Mammary epithelial cell (primary cell): Measurements from ENCODE around the gene DNAJC6.

Experiments used
- EZH2 ChIP-seq: IDR thresholded peaks from 2 replicates; pipeline ENCODE4 v1.6.1; 2012; ENCODE audit warnings: low read length, inconsistent platforms, borderline replicate concordance
- TF ChIP-seq, protein P1 (sequence below), 2 donors: IDR thresholded peaks in 1 of 2; conservative IDR thresholded peaks in 1 of 2; 2 replicates each; pipeline ENCODE4 v1.5.1; 2011 to 2012; ENCODE audit warnings: inconsistent platforms in 2 of 2, low read length in 2 of 2, mild to moderate bottlenecking in 2 of 2, control low read depth in 1 of 2, low read depth in 1 of 2; ENCODE audit not compliant: insufficient read depth in 1 of 2; ENCODE audit errors: extremely low read depth in 1 of 2

DNA sequence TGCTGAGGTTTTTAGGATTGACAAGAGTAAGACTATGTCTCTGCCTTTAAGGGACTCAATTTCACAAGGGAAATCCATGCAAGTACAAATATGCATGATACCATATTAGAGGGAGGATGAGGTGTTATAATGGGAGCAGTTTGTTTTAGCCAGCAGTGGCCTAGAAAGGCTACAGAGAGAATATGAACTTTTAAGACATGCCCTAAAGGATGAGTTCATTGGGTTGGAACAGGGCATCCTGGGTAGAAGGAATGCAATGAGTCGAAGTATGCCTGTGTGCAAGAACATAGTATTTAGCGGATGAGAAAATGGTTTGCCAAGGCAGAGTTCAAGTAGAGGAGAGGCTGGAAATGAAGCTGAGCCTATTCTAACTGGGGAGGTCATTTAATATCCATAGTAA, 78.5 kb downstream of the DNAJC6 start:
- TF ChIP-seq, protein P1, sequence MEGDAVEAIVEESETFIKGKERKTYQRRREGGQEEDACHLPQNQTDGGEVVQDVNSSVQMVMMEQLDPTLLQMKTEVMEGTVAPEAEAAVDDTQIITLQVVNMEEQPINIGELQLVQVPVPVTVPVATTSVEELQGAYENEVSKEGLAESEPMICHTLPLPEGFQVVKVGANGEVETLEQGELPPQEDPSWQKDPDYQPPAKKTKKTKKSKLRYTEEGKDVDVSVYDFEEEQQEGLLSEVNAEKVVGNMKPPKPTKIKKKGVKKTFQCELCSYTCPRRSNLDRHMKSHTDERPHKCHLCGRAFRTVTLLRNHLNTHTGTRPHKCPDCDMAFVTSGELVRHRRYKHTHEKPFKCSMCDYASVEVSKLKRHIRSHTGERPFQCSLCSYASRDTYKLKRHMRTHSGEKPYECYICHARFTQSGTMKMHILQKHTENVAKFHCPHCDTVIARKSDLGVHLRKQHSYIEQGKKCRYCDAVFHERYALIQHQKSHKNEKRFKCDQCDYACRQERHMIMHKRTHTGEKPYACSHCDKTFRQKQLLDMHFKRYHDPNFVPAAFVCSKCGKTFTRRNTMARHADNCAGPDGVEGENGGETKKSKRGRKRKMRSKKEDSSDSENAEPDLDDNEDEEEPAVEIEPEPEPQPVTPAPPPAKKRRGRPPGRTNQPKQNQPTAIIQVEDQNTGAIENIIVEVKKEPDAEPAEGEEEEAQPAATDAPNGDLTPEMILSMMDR (conservative IDR thresholded peaks at IDR 0.05 in 1 of 2, IDR thresholded peaks at IDR 0.05 in 1 of 2; ENCODE audit: extremely low read depth in 1 of 2, insufficient read depth in 1 of 2, low read depth in 1 of 2, low read length in 2 of 2), result no peak
- TF ChIP-seq EZH2, result no peak
